IMR-90 (cell line): ENCODE data around the gene PLD5.

Source experiments
- BHLHE40 ChIP-seq: fragments of 150-350 bp; IDR thresholded peaks from 2 replicates; pipeline ENCODE4 v1.6.1; 2016; ENCODE audit warnings: mild to moderate bottlenecking, low read depth, low read length
- CEBPB ChIP-seq: IDR thresholded peaks from 2 replicates; pipeline ENCODE4 v1.6.1; 2012; ENCODE audit warnings: low read depth, low read length, improper control_type of control experiment
- CHD1 ChIP-seq: IDR thresholded peaks from 2 replicates; pipeline ENCODE4 v1.6.1; 2012; ENCODE audit warnings: low read depth, low read length, improper control_type of control experiment
- CTCF ChIP-seq: conservative IDR thresholded peaks from 2 replicates; pipeline ENCODE4 v1.5.1; 2012; ENCODE audit warnings: mild to moderate bottlenecking, low read depth, low read length, improper control_type of control experiment
- MAFK ChIP-seq: IDR thresholded peaks from 2 replicates; pipeline ENCODE4 v1.6.1; 2012; ENCODE audit warnings: low read depth, low read length, improper control_type of control experiment
- MAZ ChIP-seq: IDR thresholded peaks from 2 replicates; pipeline ENCODE4 v1.6.1; 2012; ENCODE audit warnings: low read depth, mild to moderate bottlenecking, low read length, improper control_type of control experiment, moderate library complexity, borderline replicate concordance
- MXI1 ChIP-seq: IDR thresholded peaks from 2 replicates; pipeline ENCODE4 v1.6.1; 2012; ENCODE audit warnings: low read depth, mild to moderate bottlenecking, low read length, moderate library complexity, borderline replicate concordance
- NFE2L2 ChIP-seq: fragments of 150-350 bp; IDR thresholded peaks from 2 replicates; pipeline ENCODE4 v1.6.1; 2016; ENCODE audit warnings: low read depth, mild to moderate bottlenecking, low read length
- POLR2A ChIP-seq: IDR thresholded peaks from 2 replicates; pipeline ENCODE4 v1.6.1; 2012; ENCODE audit warnings: mild to moderate bottlenecking, low read depth, low read length
- RAD21 ChIP-seq: IDR thresholded peaks from 2 replicates; pipeline ENCODE4 v1.6.1; 2012; ENCODE audit warnings: low read length, improper control_type of control experiment
- RCOR1 ChIP-seq: IDR thresholded peaks from 2 replicates; pipeline ENCODE4 v1.6.1; 2012; ENCODE audit warnings: mild to moderate bottlenecking, low read length, improper control_type of control experiment; ENCODE audit not compliant: insufficient replicate concordance
- RFX5 ChIP-seq: IDR thresholded peaks from 2 replicates; pipeline ENCODE4 v1.8.0; 2012; ENCODE audit warnings: low read depth, mild to moderate bottlenecking, low read length, moderate library complexity
- USF2 ChIP-seq: fragments of 150-350 bp; IDR thresholded peaks from 2 replicates; pipeline ENCODE4 v1.6.1; 2017; ENCODE audit warnings: mild to moderate bottlenecking, antibody characterized with exemption, low read length, low read depth

GRCh38 chr1:242430956-242431355 lies 93.5 kb downstream of the PLD5 start:
- TF ChIP-seq RAD21 (no peak), CTCF (no peak), CHD1 (no peak), RFX5 (no peak), USF2 (no peak), POLR2A (no peak), MXI1 (no peak), CEBPB (peak; percentile 64), NFE2L2 (no peak), RCOR1 (no peak), MAZ (no peak), BHLHE40 (no peak), MAFK (no peak)
